Stomach (tissue), 9 donors: Measurements from ENCODE around the gene ALDH1A1. TPM values are rescaled to one million over a fixed set of nuclear protein-coding genes. Genes with fewer than 3 reads are reported as not detected.

ENCODE experiments used
- DNase-seq, 2 donors: peaks; one replicate each; pipeline versions ENCODE4 v3.0.0 to v3.0.0-alpha.2; 2013 to 2019
- H3K27ac ChIP-seq, 5 donors: fragments of 200-600 bp in 4 of 5; sonication (generic) in 4 of 5; one replicate each; pipeline ENCODE4 v1.5.1; 2013 to 2019; ENCODE audit warnings: mild to moderate bottlenecking in 1 of 5, moderate library complexity in 1 of 5
- H3K27me3 ChIP-seq, 3 donors: fragments of 200-600 bp; sonication (generic); one replicate each; pipeline ENCODE4 v1.5.1; 2017 to 2019; ENCODE audit warnings: mixed run types in 1 of 3
- H3K36me3 ChIP-seq, 4 donors: fragments of 200-600 bp; sonication (generic); 1 replicate in 3 of 4; 2 replicates in 1 of 4; pipeline ENCODE4 v1.5.1; 2016 to 2019
- H3K4me1 ChIP-seq, 4 donors: fragments of 200-600 bp; sonication (generic); one replicate each; pipeline ENCODE4 v1.5.1; 2016 to 2019
- H3K4me3 ChIP-seq, 4 donors: fragments of 200-600 bp; sonication (generic) in 3 of 4; one replicate each; pipeline ENCODE4 v1.5.1; 2016 to 2019; ENCODE audit warnings: mild to moderate bottlenecking in 1 of 4
- H3K9me3 ChIP-seq, 4 donors: fragments of 200-600 bp; sonication (generic); one replicate each; pipeline ENCODE4 v1.5.1; 2016 to 2019
- CTCF ChIP-seq, 7 experiments: fragments of 450-650 bp in 4 of 7; fragments of 200-600 bp in 3 of 7; sonication (generic) in 3 of 7; IDR thresholded peaks; one replicate each; pipeline ENCODE4 v1.5.1; 2016 to 2019; ENCODE audit warnings: antibody characterized with exemption in 7 of 7, control low read depth in 2 of 7, mild to moderate bottlenecking in 1 of 7
- EP300 ChIP-seq: sonication (generic); formaldehyde crosslinking; IDR thresholded peaks from one replicate; pipeline ENCODE4 v1.6.1; 2017; ENCODE audit warnings: antibody characterized with exemption
- POLR2A ChIP-seq, 4 donors: fragments of 450-650 bp; IDR thresholded peaks; one replicate each; pipeline ENCODE4 v1.6.1; 2016; ENCODE audit warnings: antibody characterized with exemption in 4 of 4, control low read depth in 2 of 4, mild to moderate bottlenecking in 1 of 4, moderate library complexity in 1 of 4
- POLR2AphosphoS5 ChIP-seq, 3 donors: sonication (generic); formaldehyde crosslinking; IDR thresholded peaks; one replicate each; pipeline ENCODE4 v1.6.1; 2016; ENCODE audit warnings: antibody characterized with exemption in 3 of 3
- WGBS, 5 donors: extraction: QIAGEN DNeasy Blood & Tissue Kit in 3 of 5; methylation state at CpG; one replicate each; pipeline versions ENCODE4 v1.1.5 to v1.1.7; 2013 to 2018; 5-methylcytosine and 5-hydroxymethylcytosine counted together
- intact Hi-C: fragments of 100-400 bp; cut with DNase I; formaldehyde crosslinking; loops from one replicate; pipeline ENCODE4 v1.15.1; 2023; ENCODE audit warnings: low total_unique reads
- polyA plus RNA-seq, 3 donors: library from polyadenylated mRNA; stranded (reverse); fragments of 200-250 nt; gene quantifications; one replicate each; pipeline ENCODE4 v1.2.3, GENCODE V29; 2013
- total RNA-seq, 5 donors: library from RNA; depleted of rRNA; stranded (reverse); fragments of >200 nt; gene quantifications; one replicate each; pipeline versions ENCODE4 v1.1.0 to v1.2.3, GENCODE V29; 2014 to 2016
- donor health status: healthy with polysubstance abuse.
- donor health status: Bipolar disorder and iron deficiency.
- donor health status: healthy.

Gene ALDH1A1
- total and polyA plus RNA-seq, 8 donors = 92.1 to 423 (median 252) TPM

- DNase-seq = no peak
- Histone ChIP-seq H3K4me3 (peak overlapping the region in 1 of 4 donors; percentile 1), H3K27ac (peak overlapping the region; percentile 49 to 69 (median 62)), H3K27me3 (no peaks in the 10 kb centered on the region), H3K4me1 (peaks cover 5 to 24% (median 10%) of the 10 kb centered on the region in 4 donors), H3K9me3 (no peaks in the 10 kb centered on the region), H3K36me3 (no peaks in the 10 kb centered on the region)
- TF ChIP-seq POLR2AphosphoS5 (IDR thresholded peaks at IDR 0.05) (peak in 1 of 3 donors; percentile 1), CTCF (IDR thresholded peaks at IDR 0.05) (no peak)
- 14 to 28% (median 19%) methylated on average over 9 of the region's 9 CpGs for WGBS, 5 donors
- intact Hi-C loops = no loop called here
Observed at GRCh38 chr9:72997387-72997995, 44.6 kb upstream of the ALDH1A1 start.

GRCh38 chr9:72996684-72997314 is 43.9 kb upstream of the ALDH1A1 start:
- Histone ChIP-seq H3K27me3 (no peaks in the 10 kb centered on the region), H3K9me3 (no peaks in the 10 kb centered on the region), H3K4me3 (no peak overlapping the region), H3K27ac (peak overlapping the region in 3 of 5 donors; percentile 20 to 69 (median 63)), H3K4me1 (peaks cover 5 to 24% (median 10%) of the 10 kb centered on the region in 4 donors), H3K36me3 (no peaks in the 10 kb centered on the region)
- no peak for DNase-seq
- no peak for TF ChIP-seq POLR2AphosphoS5 (IDR thresholded peaks at IDR 0.05)
- TF ChIP-seq CTCF (IDR thresholded peaks at IDR 0.05) = no peak
- TF ChIP-seq EP300 = no peak
- TF ChIP-seq POLR2A (IDR thresholded peaks at IDR 0.05) = no peak
- intact Hi-C loops = no loop called here

GRCh38 chr9:72996114-72996513 is 43.3 kb upstream of the ALDH1A1 start:
- Histone ChIP-seq H3K4me3 (no peak overlapping the region), H3K9me3 (no peaks in the 10 kb centered on the region), H3K4me1 (peaks cover 5 to 24% (median 10%) of the 10 kb centered on the region in 4 donors), H3K27ac (peak overlapping the region in 4 of 5 donors; percentile 34 to 69 (median 45)), H3K36me3 (no peaks in the 10 kb centered on the region), H3K27me3 (no peaks in the 10 kb centered on the region)
- DNase-seq = no peak
- WGBS, 5 donors = 58 to 83% (median 78%) methylated on average over 2 of the region's 2 CpGs
- intact Hi-C loops = no loop called here
- no peak for TF ChIP-seq POLR2AphosphoS5 (IDR thresholded peaks at IDR 0.05)
- TF ChIP-seq CTCF (IDR thresholded peaks at IDR 0.05) = no peak
- no peak for TF ChIP-seq EP300
- TF ChIP-seq POLR2A (IDR thresholded peaks at IDR 0.05) = no peak

GRCh38 chr9:72995131-72996024 is 42.5 kb upstream of the ALDH1A1 start:
- Histone ChIP-seq H3K27me3 (no peaks in the 10 kb centered on the region), H3K4me3 (no peak overlapping the region), H3K4me1 (peaks cover 5 to 24% (median 10%) of the 10 kb centered on the region in 4 donors), H3K36me3 (no peaks in the 10 kb centered on the region), H3K9me3 (no peaks in the 10 kb centered on the region), H3K27ac (peak overlapping the region in 4 of 5 donors; percentile 34 to 69 (median 45))
- TF ChIP-seq EP300 = no peak
- peak in 2 of 3 donors; percentile 60 to 77 for TF ChIP-seq POLR2AphosphoS5 (IDR thresholded peaks at IDR 0.05)
- WGBS, 5 donors = 30 to 56% (median 44%) methylated on average over 5 of the region's 5 CpGs
- DNase-seq = peak; percentile 43 to 62
- intact Hi-C loops = no loop called here
